Transverse colon (tissue), 4 donors: ENCODE measurements around the gene ZFP92. TPM values are rescaled to one million over a fixed set of nuclear protein-coding genes. Genes with fewer than 3 reads are reported as not detected.

Source experiments
- DNase-seq: peaks from one replicate; pipeline ENCODE4 v3.0.0-alpha.2; 2019
- H3K27ac ChIP-seq, 4 donors: fragments of 200-600 bp; sonication (generic); 2 replicates each; pipeline ENCODE4 v1.5.1; 2016 to 2018; ENCODE audit warnings: inconsistent platforms in 4 of 4
- H3K27me3 ChIP-seq: fragments of 200-600 bp; sonication (generic); 2 replicates; pipeline ENCODE4 v1.5.1; 2017; ENCODE audit warnings: inconsistent platforms
- H3K36me3 ChIP-seq, 4 donors: fragments of 200-600 bp; sonication (generic); 2 replicates each; pipeline ENCODE4 v1.5.1; 2017 to 2019; ENCODE audit warnings: inconsistent platforms in 4 of 4
- H3K4me1 ChIP-seq, 4 donors: fragments of 200-600 bp; sonication (generic); 2 replicates each; pipeline ENCODE4 v1.5.1; 2017 to 2020; ENCODE audit warnings: inconsistent platforms in 4 of 4
- H3K4me3 ChIP-seq, 4 donors: fragments of 200-600 bp; sonication (generic); 1 replicate in 1 of 4; 2 replicates in 3 of 4; pipeline versions ENCODE4 v1.5.1 to v1.6.1; 2017 to 2019; ENCODE audit warnings: inconsistent platforms in 4 of 4
- H3K9me3 ChIP-seq, 2 donors: fragments of 200-600 bp; sonication (generic); 2 replicates each; pipeline ENCODE4 v1.5.1; 2017 to 2019; ENCODE audit warnings: inconsistent platforms in 2 of 2
- CTCF ChIP-seq, 5 experiments: fragments of 200-600 bp in 3 of 5; fragments of 450-650 bp in 2 of 5; sonication (generic) in 3 of 5; IDR thresholded peaks; 1 replicate in 2 of 5; 2 replicates in 3 of 5; pipeline ENCODE4 v1.5.1; 2016 to 2017; ENCODE audit warnings: antibody characterized with exemption in 5 of 5, inconsistent platforms in 3 of 5, mild to moderate bottlenecking in 2 of 5, moderate library complexity in 1 of 5
- EP300 ChIP-seq: sonication (generic); formaldehyde crosslinking; IDR thresholded peaks from one replicate; pipeline ENCODE4 v1.6.1; 2017; ENCODE audit warnings: antibody characterized with exemption, low read depth
- POLR2A ChIP-seq: fragments of 450-650 bp; IDR thresholded peaks from one replicate; pipeline ENCODE4 v1.6.1; 2016; ENCODE audit warnings: antibody characterized with exemption, mild to moderate bottlenecking, moderate library complexity
- POLR2AphosphoS5 ChIP-seq, 3 donors: sonication (generic); formaldehyde crosslinking; IDR thresholded peaks; one replicate each; pipeline ENCODE4 v1.6.1; 2016; ENCODE audit warnings: antibody characterized with exemption in 3 of 3
- WGBS, 2 donors: methylation state at CpG; one replicate each; pipeline ENCODE4 v1.1.5; 2018; ENCODE audit warnings: low coverage in 1 of 2; 5-methylcytosine and 5-hydroxymethylcytosine counted together
- in situ Hi-C, 4 donors: fragments of 200-750 bp; cut with MboI; loops; one replicate each; pipeline versions ENCODE4 v1.15.0 to v1.15.1; 2017; ENCODE audit warnings: low sequenced_read_pairs in 3 of 4, low pct_ligation_motif_present in 1 of 4, low pct_unique_long_range_greater_than_20kb in 1 of 4
- intact Hi-C: fragments of 100-400 bp; cut with DNase I; formaldehyde crosslinking; loops from one replicate; pipeline ENCODE4 v1.15.1; 2023; ENCODE audit warnings: low total_unique reads
- total RNA-seq, 4 donors: library from RNA; depleted of rRNA; stranded (reverse); fragments of >200 nt; gene quantifications; one replicate each; pipeline ENCODE4 v1.1.0, GENCODE V29; 2016

The ZFP92 gene
- total RNA-seq, 4 donors from 2014 or later: 0.27 to 3.0 (median 1.3) TPM

- Histone ChIP-seq H3K27me3 (no peaks in the 10 kb centered on the region), H3K4me1 (no peaks in the 10 kb centered on the region), H3K36me3 (no peaks in the 10 kb centered on the region), H3K27ac (no peak overlapping the region), H3K9me3 (no peaks in the 10 kb centered on the region), H3K4me3 (no peak overlapping the region)
- WGBS, 2 donors: 89% methylated on average over 3 of the region's 3 CpGs; no CpG with 5 or more reads in 1 of the 2 donors
- intact Hi-C loops (no loop called here), in situ Hi-C loops (no loop called here)
- DNase-seq: no peak
- TF ChIP-seq CTCF (IDR thresholded peaks at IDR 0.05): no peak
- TF ChIP-seq POLR2AphosphoS5 (IDR thresholded peaks at IDR 0.05): no peak
- no peak for TF ChIP-seq POLR2A
Measured at GRCh38 chrX:153426204-153426603, 14.9 kb downstream of the ZFP92 start.

GRCh38 chrX:153430796-153431195 lies 19.5 kb downstream of the ZFP92 start:
- Histone ChIP-seq H3K36me3 (no peaks in the 10 kb centered on the region), H3K27ac (no peak overlapping the region), H3K9me3 (no peaks in the 10 kb centered on the region), H3K4me1 (no peaks in the 10 kb centered on the region), H3K27me3 (no peaks in the 10 kb centered on the region), H3K4me3 (no peak overlapping the region)
- DNase-seq: no peak
- intact Hi-C loops: no loop called here
- 89% methylated on average over 6 of the region's 6 CpGs; no CpG with 5 or more reads in 1 of the 2 donors for WGBS, 2 donors
- TF ChIP-seq POLR2AphosphoS5 (IDR thresholded peaks at IDR 0.05): no peak
- TF ChIP-seq EP300: no peak
- TF ChIP-seq POLR2A: no peak
- TF ChIP-seq CTCF (IDR thresholded peaks at IDR 0.05): no peak
- in situ Hi-C loops: no loop called here

GRCh38 chrX:153433161-153433680 lies 21.9 kb downstream of the ZFP92 start:
- Histone ChIP-seq H3K9me3 (no peaks in the 10 kb centered on the region), H3K27me3 (no peaks in the 10 kb centered on the region), H3K36me3 (no peaks in the 10 kb centered on the region), H3K4me1 (no peaks in the 10 kb centered on the region), H3K27ac (no peak overlapping the region), H3K4me3 (no peak overlapping the region)
- WGBS, 2 donors: 78% methylated on average over 12 of the region's 12 CpGs; no CpG with 5 or more reads in 1 of the 2 donors
- TF ChIP-seq EP300 (no peak), CTCF (IDR thresholded peaks at IDR 0.05) (no peak), POLR2A (no peak), POLR2AphosphoS5 (IDR thresholded peaks at IDR 0.05) (no peak)
- DNase-seq: no peak
- intact Hi-C loops: no loop called here
- in situ Hi-C loops: no loop called here

- Histone ChIP-seq H3K27ac (no peak overlapping the region), H3K36me3 (no peaks in the 10 kb centered on the region), H3K27me3 (no peaks in the 10 kb centered on the region), H3K4me1 (no peaks in the 10 kb centered on the region), H3K9me3 (no peaks in the 10 kb centered on the region), H3K4me3 (no peak overlapping the region)
- intact Hi-C loops: no loop called here
- no peak for DNase-seq
- in situ Hi-C loops: no loop called here
- TF ChIP-seq POLR2AphosphoS5 (IDR thresholded peaks at IDR 0.05): no peak
- TF ChIP-seq CTCF (IDR thresholded peaks at IDR 0.05): no peak
- TF ChIP-seq POLR2A: no peak
- no peak for TF ChIP-seq EP300
- 82% methylated on average over 15 of the region's 17 CpGs; no CpG with 5 or more reads in 1 of the 2 donors for WGBS, 2 donors
Measured at GRCh38 chrX:153433781-153434285, 22.6 kb downstream of the ZFP92 start.
